ENCODE data around the gene ARMH1. TPM values are rescaled to one million over a fixed set of nuclear protein-coding genes. Genes with fewer than 3 reads are reported as not detected.

ARMH1 gene
- total RNA-seq (3.9 TPM), polyA plus RNA-seq (ENCODE audit: insufficient read depth, low read depth, low replicate concordance) (3.4 TPM)
- long read RNA-seq, donor 1: 0 reads
- long read RNA-seq, donor 2: 0 reads
- long read RNA-seq, donor 3: 0 reads
- long read RNA-seq, donor 4: 0 reads
- long read RNA-seq, donor 5: 0 reads
- long read RNA-seq, donor 6: 0 reads
- long read RNA-seq, donor 7, partial matches to known transcripts: 0 of 3 reads
- long read RNA-seq, donor 7, other reads (novel, unspliced or antisense): 3 of 3 reads
- long read RNA-seq, donor 8: 0 reads
- long read RNA-seq, donor 9: 0 reads
- long read RNA-seq, donor 10: 0 reads

GRCh38 chr1:44674113-44675000, at the start of gene ARMH1, which contains the start of gene TMEM53:
Gene ARMH1, plus strand, starts transcription at chr1:44674714. Its CDS starts 14,984 bp downstream, at chr1:44689698.
Gene TMEM53, minus strand, starts transcription at chr1:44674481. Its CDS starts 90 bp downstream, at chr1:44674391.
- Histone ChIP-seq H3K9me3 (ENCODE audit: control insufficient read depth in 2 of 3, insufficient read depth in 1 of 3, low read length in 3 of 3) (no peaks in the 10 kb centered on the region), H3K9ac (ENCODE audit: low read length in 3 of 3) (peak within 1 kb of the TSS; percentile 81 to 85 (median 85)), H3K27ac (ENCODE audit: low read depth in 2 of 2, low read length in 2 of 2) (peak within 1 kb of the TSS; percentile 99), H3K4me1 (ENCODE audit: control insufficient read depth in 2 of 3, insufficient read depth in 2 of 3, low read depth in 1 of 3, low read length in 3 of 3) (peaks cover 0 to 41% (median 25%) of the 10 kb centered on the region in 3 donors), H3K4me3 (ENCODE audit: low read length in 3 of 3) (peak within 1 kb of the TSS; percentile 74 to 91 (median 90)), H3K27me3 (ENCODE audit: control insufficient read depth, insufficient read depth, low read length) (no peaks in the 10 kb centered on the region), H3K36me3 (ENCODE audit: control insufficient read depth in 2 of 3, insufficient read depth in 3 of 3, low read length in 3 of 3) (no peaks in the 10 kb centered on the region)
- peak; percentile 97 for FAIRE-seq
- TF ChIP-seq CTCF (IDR thresholded peaks at IDR 0.05; ENCODE audit: borderline replicate concordance, extremely low read depth, insufficient read depth): no peak
- DNase-seq: peak; percentile 99 to 100 (median 100)
- intact Hi-C loops (cut with DNase I): no loop called here

- Histone ChIP-seq H3K9me3 (ENCODE audit: control insufficient read depth in 2 of 3, insufficient read depth in 1 of 3, low read length in 3 of 3) (no peaks in the 10 kb centered on the region), H3K27me3 (ENCODE audit: control insufficient read depth, insufficient read depth, low read length) (peaks cover 2% of the 10 kb centered on the region), H3K4me1 (ENCODE audit: control insufficient read depth in 2 of 3, insufficient read depth in 2 of 3, low read depth in 1 of 3, low read length in 3 of 3) (peaks cover 0 to 6% (median 0%) of the 10 kb centered on the region in 3 donors), H3K36me3 (ENCODE audit: control insufficient read depth in 2 of 3, insufficient read depth in 3 of 3, low read length in 3 of 3) (no peaks in the 10 kb centered on the region), H3K4me3 (ENCODE audit: low read length in 3 of 3) (no peak overlapping the region), H3K9ac (ENCODE audit: low read length in 3 of 3) (no peak overlapping the region), H3K27ac (ENCODE audit: low read depth in 2 of 2, low read length in 2 of 2) (no peak overlapping the region)
- TF ChIP-seq CTCF (IDR thresholded peaks at IDR 0.05; ENCODE audit: borderline replicate concordance, extremely low read depth, insufficient read depth): no peak
- FAIRE-seq (no peak), DNase-seq (no peak)
- intact Hi-C loops (cut with DNase I): no loop called here
Measured at GRCh38 chr1:44625348-44625747, 49.2 kb upstream of the ARMH1 start.

- intact Hi-C loops (cut with DNase I): no loop called here
- Histone ChIP-seq H3K9ac (ENCODE audit: low read length in 3 of 3) (no peak overlapping the region), H3K27me3 (ENCODE audit: control insufficient read depth, insufficient read depth, low read length) (no peaks in the 10 kb centered on the region), H3K4me1 (ENCODE audit: control insufficient read depth in 2 of 3, insufficient read depth in 2 of 3, low read depth in 1 of 3, low read length in 3 of 3) (peaks cover 0 to 16% (median 15%) of the 10 kb centered on the region in 3 donors), H3K4me3 (ENCODE audit: low read length in 3 of 3) (no peak overlapping the region), H3K9me3 (ENCODE audit: control insufficient read depth in 2 of 3, insufficient read depth in 1 of 3, low read length in 3 of 3) (no peaks in the 10 kb centered on the region), H3K36me3 (ENCODE audit: control insufficient read depth in 2 of 3, insufficient read depth in 3 of 3, low read length in 3 of 3) (peaks cover 0 to 4% (median 3%) of the 10 kb centered on the region in 3 donors), H3K27ac (ENCODE audit: low read depth in 2 of 2, low read length in 2 of 2) (no peak overlapping the region)
- no peak for FAIRE-seq
- DNase-seq: no peak
- no peak for TF ChIP-seq CTCF (IDR thresholded peaks at IDR 0.05; ENCODE audit: borderline replicate concordance, extremely low read depth, insufficient read depth)
Measured at GRCh38 chr1:44628962-44629756, 45.4 kb upstream of the ARMH1 start.
